Measurements from ENCODE around the gene CDK18. TPM values are rescaled to one million over a fixed set of nuclear protein-coding genes. Genes with fewer than 3 reads are reported as not detected.
"Not testable (repeated sequence)": the region's sequence is repeated elsewhere in the genome, so short reads cannot be mapped to it uniquely, and the experiment has no call there.

Gene CDK18
- total RNA-seq, 1 experiment from 2014 or later = 0.05 TPM

DNA sequence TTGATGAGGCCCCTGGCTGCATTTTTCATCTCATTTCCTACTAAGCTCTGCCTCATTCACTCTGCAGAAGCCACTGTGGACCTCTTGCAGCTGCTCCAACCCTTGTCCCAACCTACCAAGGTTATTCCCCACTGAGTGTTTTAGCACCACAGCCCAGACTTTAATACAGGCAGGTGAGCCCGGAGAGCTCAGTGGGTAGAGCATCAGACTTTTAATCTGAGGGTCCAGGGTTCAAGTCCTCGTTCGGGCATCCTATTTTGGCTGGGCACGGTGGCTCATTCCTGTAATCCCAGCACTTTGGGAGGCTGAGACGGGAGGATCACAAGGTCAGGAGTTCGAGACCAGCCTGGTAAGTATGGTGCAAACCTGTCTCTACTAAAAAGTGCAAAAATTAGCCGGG, 30.5 kb upstream of the CDK18 start:
- peaks cover 8% of the 10 kb centered on the region for H3K27me3 ChIP-seq (replicated peaks)
- no peak overlapping the region for H3K27ac ChIP-seq
- H3K4me1 ChIP-seq (replicated peaks) = peaks cover 6% of the 10 kb centered on the region
- H3K36me3 ChIP-seq = no peaks in the 10 kb centered on the region
- H3K4me3 ChIP-seq = no peak overlapping the region
- H3K9me3 ChIP-seq (replicated peaks) = peaks cover 8% of the 10 kb centered on the region; the same call in 1 of the 2 replicates
- DNase-seq (ENCODE audit: low read depth in 1 of 2, low spot score in 2 of 2) = no peak

DNA sequence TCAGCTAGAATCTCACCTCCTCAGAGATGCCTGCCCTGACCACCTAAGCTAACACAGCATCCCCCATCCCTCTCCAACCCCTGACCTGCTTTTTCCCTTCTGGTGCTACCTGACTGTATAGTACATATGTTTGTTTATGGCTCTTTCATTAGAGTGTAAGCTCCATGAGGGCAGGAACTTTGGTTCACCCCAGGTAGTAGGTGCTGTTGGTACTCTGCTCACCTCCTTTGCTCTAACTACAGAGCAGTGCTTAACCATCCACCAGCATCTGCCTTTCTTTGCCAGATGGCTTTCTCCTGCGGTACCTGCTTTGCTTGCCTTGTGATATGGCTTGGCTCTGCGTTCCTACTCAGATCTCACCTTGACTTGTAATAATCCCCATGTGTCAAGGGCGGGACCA, 29.9 kb upstream of the CDK18 start:
- Histone ChIP-seq H3K4me1 (replicated peaks) (peaks cover 6% of the 10 kb centered on the region), H3K27ac (no peak overlapping the region), H3K4me3 (no peak overlapping the region), H3K9me3 (replicated peaks) (peaks cover 8% of the 10 kb centered on the region; the same call in 1 of the 2 replicates), H3K36me3 (no peaks in the 10 kb centered on the region), H3K27me3 (replicated peaks) (peaks cover 5% of the 10 kb centered on the region)
- DNase-seq (ENCODE audit: low read depth in 1 of 2, low spot score in 2 of 2) = no peak

DNA sequence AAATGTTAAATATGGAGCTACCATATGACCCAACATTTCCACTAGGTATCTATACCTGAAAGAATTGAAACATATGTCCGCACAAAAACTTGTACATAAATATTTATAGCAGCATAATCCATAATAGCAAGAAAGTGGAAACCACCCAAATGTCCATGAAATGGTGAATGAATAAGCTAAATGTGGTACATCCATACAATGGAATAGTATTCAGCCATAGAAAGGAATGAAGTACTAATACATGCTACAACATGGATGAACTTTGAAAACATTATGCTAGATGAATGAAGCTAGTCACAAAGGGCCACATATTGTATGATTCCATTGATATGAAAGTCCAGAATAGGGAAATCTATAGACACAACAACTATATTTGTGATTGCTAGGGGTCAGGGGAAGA, 28.6 kb upstream of the CDK18 start:
- Histone ChIP-seq H3K27me3 (replicated peaks) (peaks cover 3% of the 10 kb centered on the region; the same call in 1 of the 2 replicates), H3K4me3 (no peak overlapping the region), H3K9me3 (replicated peaks) (peaks cover 8% of the 10 kb centered on the region; the same call in 1 of the 2 replicates), H3K27ac (no peak overlapping the region), H3K36me3 (no peaks in the 10 kb centered on the region), H3K4me1 (replicated peaks) (peaks cover 6% of the 10 kb centered on the region)
- DNase-seq (ENCODE audit: low read depth in 1 of 2, low spot score in 2 of 2) = no peak

DNA sequence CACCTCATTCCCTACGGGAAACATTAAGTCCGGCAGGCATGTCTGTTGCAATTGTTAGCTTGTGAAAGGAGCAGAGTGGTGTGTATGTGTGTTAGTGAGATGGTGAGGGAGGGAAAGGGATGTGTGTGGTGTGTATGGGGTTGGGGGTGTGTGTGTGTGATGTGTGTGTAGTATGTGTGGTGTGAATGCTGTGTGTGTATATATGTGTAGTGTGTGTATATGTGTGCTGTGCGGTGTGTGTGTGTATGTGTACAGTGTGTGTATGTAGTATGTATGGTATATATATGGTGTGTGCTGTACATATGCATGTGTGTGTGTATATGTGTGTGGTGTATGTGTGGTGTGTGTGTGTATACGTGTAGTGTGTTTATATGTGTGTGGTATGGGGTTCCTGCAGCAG, 27.8 kb upstream of the CDK18 start:
- Histone ChIP-seq H3K27ac (no peak overlapping the region), H3K27me3 (replicated peaks) (peaks cover 6% of the 10 kb centered on the region), H3K36me3 (no peaks in the 10 kb centered on the region), H3K9me3 (replicated peaks) (peaks cover 8% of the 10 kb centered on the region; the same call in 1 of the 2 replicates), H3K4me3 (no peak overlapping the region), H3K4me1 (replicated peaks) (peaks cover 6% of the 10 kb centered on the region)
- DNase-seq (ENCODE audit: low read depth in 1 of 2, low spot score in 2 of 2) = no peak

DNA sequence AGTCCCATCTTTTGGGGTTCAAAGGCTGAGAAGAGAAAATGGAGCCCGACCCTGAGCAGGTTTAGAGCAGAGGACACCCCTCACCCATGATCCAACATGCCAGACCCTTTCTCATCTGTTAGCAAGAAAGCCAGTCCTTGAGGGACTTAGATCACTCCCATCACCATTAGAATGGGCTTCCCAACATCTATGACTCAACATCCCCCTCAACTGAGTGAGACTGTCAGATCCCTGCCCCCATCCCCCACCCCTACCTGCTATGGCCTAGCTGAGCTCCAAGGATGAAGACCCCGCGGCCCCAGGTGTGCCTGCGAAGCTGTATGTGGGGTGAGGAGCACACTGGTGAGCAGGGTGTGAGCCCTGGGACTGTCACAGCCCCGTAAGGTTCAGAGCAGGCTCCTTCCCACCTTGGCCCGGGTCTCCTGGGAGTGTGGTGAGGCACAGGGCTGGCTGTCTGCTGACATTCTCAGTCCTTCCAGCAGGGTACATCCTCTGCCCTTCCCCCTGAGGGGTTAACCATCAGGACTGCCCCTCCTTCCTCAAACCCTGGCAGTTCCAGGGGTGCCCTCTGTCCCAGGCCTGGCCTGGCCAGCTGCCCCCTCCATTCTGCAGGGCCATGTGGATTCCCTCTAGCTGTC, 27.2 kb upstream of the CDK18 start:
- no peak for DNase-seq (ENCODE audit: low read depth in 1 of 2, low spot score in 2 of 2)
- H3K4me3 ChIP-seq = no peak overlapping the region
- H3K27ac ChIP-seq = no peak overlapping the region
- peaks cover 8% of the 10 kb centered on the region; the same call in 1 of the 2 replicates for H3K9me3 ChIP-seq (replicated peaks)
- H3K4me1 ChIP-seq (replicated peaks) = peaks cover 6% of the 10 kb centered on the region
- H3K36me3 ChIP-seq = no peaks in the 10 kb centered on the region
- H3K27me3 ChIP-seq (replicated peaks) = peaks cover 12% of the 10 kb centered on the region

DNA sequence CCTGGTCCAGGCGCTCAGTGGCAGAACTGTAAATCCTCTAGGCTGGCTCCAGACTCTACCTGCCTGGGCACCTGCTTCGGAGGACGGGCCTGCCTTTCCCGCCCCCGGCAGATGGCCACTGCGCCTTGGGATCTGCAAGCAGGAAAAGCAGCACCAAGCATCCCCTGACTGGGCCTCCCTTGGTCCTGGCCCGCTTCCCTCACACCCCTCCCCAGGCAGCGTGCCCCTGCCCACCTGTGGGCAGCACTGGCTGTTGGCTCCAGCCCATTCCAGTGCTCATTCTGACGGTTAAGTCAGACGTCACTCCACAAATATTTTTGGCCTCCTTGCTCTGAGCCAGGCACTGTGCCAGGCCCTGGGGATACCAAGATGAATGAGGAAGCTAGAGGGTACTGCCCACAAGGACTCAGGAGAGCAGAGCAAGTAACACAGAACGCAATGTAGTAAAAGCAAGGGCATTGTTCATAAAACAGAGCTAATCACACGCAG, 26.7 kb upstream of the CDK18 start:
- peaks cover 18% of the 10 kb centered on the region for H3K27me3 ChIP-seq (replicated peaks)
- no peaks in the 10 kb centered on the region for H3K36me3 ChIP-seq

DNA sequence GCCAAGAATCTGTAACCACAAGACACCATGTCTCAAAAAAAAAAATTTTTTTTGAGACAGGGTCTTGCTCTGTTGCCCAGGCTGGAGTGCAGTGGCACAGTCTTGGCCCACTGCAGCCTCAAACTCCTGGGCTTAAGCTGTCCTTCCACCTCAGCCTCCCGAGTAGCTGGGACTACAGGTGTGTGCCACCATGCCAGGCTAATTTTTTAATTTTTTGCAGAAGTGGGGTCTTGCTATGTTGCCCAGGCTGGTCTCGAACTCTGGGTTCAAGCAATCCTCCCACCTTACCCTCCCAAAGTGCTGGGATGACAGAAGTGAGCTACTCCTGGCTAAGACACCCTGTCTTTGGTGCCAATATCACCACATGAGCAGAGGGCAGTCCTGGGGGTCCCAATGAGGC, 25.5 kb upstream of the CDK18 start:
- H3K9me3 ChIP-seq (replicated peaks); H3K36me3 ChIP-seq; H3K4me3 ChIP-seq; H3K27ac ChIP-seq; H3K4me1 ChIP-seq (replicated peaks); DNase-seq (ENCODE audit: low read depth in 1 of 2, low spot score in 2 of 2): not testable (repeated sequence)
- peaks cover 28% of the 10 kb centered on the region for H3K27me3 ChIP-seq (replicated peaks)

More for the DNA sequence above, 26.7 kb upstream of the CDK18 start:
- peaks cover 6% of the 10 kb centered on the region for H3K4me1 ChIP-seq (replicated peaks)
- no peak overlapping the region for H3K4me3 ChIP-seq
- peak; percentile 44 to 62 for DNase-seq (ENCODE audit: low read depth in 1 of 2, low spot score in 2 of 2)
- H3K27ac ChIP-seq = no peak overlapping the region
- peaks cover 8% of the 10 kb centered on the region; the same call in 1 of the 2 replicates for H3K9me3 ChIP-seq (replicated peaks)

DNA sequence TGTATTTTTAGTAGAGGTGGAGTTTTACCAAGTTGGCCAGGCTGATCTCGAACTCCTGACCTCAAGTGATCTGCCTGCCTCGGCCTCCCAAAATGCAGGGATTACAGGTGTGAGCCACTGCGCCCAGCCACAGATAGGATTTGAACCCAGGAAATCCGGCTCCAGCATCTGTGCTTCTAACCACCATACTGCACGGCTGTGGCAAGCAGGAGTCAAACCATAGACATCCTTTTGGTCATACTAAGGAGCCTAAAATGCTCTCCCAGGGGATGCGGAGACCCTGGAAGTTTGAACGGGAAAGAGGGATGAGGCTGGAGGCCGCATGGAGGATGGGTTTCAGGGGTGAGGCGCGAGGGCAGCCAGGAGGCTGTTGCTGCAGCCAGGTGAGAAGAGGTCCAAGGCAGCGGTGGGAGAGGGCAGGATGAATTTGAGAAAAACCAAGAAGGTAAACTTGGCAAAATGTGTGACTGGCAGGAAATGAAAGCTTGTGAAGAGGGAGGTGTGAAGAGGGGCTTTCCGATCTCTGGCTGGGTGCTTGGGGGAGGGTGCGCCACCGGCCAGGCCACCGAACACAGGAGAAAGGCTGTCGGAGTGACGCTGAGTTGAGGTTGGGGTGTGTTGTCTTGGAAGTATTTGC, 24.0 kb upstream of the CDK18 start:
- Histone ChIP-seq H3K4me1 (replicated peaks) (peaks cover 6% of the 10 kb centered on the region), H3K27ac (no peak overlapping the region), H3K36me3 (no peaks in the 10 kb centered on the region), H3K4me3 (no peak overlapping the region), H3K27me3 (replicated peaks) (peaks cover 28% of the 10 kb centered on the region), H3K9me3 (replicated peaks) (0 out of 2 replicates have a peak, but pooled peaks cover under 1% of the 10 kb centered on the region)
- DNase-seq (ENCODE audit: low read depth in 1 of 2, low spot score in 2 of 2) = no peak

DNA sequence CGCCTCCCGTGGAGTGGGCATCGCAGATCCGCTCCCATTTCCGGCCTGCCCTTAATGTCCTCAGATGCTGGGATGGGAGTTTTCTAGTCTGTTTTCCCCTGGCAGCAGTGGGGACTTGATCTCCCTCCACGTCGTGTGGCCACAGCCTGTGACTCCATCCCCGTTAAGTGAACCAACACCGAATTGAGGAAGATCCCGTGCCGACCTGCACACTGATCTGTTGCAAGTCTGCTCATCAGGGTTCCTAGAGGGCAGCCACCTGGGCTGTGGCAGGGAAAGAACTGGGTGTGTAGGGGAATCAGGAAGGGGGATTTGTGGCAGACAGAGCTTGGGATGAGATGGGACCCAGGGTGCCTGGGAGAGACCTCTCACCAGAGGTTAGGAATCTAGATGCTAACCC, 23.3 kb upstream of the CDK18 start:
- Histone ChIP-seq H3K27ac (no peak overlapping the region), H3K4me3 (no peak overlapping the region), H3K9me3 (replicated peaks) (no peaks in the 10 kb centered on the region), H3K4me1 (replicated peaks) (peaks cover 6% of the 10 kb centered on the region), H3K27me3 (replicated peaks) (peaks cover 28% of the 10 kb centered on the region), H3K36me3 (no peaks in the 10 kb centered on the region)
- DNase-seq (ENCODE audit: low read depth in 1 of 2, low spot score in 2 of 2) = no peak

DNA sequence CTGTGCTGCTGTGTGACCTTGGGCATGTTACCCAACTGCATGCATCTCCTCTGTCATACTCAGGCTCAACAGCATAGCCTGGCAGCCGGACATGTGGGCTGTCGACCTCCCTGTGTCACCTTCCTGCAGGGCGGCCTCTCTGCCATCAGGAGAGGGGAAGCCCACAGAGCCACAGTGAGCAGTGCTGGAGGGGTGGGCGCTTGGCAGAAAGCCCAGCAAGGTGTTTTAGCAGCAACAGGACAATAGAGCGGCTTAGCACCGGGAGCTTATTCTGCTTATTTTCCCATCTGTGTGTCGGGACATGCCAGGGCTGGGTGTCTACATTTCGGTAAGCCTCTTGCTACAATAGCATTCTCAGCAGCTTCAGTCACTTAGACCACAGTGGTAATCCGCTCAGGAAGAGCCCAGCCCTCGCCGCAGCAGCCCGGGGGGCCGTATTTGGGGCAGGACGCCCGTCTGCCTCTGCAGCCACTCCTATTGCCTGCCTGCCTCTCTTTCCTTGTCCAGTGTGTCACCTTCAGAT, 22.8 kb upstream of the CDK18 start:
- H3K4me3 ChIP-seq = no peak overlapping the region
- peaks cover 6% of the 10 kb centered on the region for H3K4me1 ChIP-seq (replicated peaks)
- peaks cover 28% of the 10 kb centered on the region for H3K27me3 ChIP-seq (replicated peaks)
- no peaks in the 10 kb centered on the region for H3K9me3 ChIP-seq (replicated peaks)
- no peak for DNase-seq (ENCODE audit: low read depth in 1 of 2, low spot score in 2 of 2)
- H3K27ac ChIP-seq = no peak overlapping the region
- H3K36me3 ChIP-seq = no peaks in the 10 kb centered on the region

DNA sequence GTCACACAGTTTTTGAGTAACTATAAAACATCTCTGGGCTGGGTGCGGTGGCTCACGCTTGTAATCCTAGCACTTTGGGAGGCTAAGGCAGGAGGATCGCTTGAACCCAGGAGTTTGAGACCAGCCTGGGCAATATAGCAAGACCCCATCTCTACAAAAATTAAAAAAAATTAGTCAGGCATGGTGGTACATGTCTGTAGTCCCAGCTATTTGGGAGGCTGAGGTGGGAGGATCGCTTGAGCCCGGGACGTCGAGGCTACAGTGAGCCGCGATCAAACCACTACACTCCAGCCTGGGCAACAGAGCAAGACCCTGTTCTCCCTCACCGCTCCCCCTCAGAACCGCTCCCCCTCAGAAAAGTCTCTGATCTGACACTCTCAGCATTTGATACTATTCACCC, 21.9 kb upstream of the CDK18 start:
- not testable (repeated sequence) for DNase-seq (ENCODE audit: low read depth in 1 of 2, low spot score in 2 of 2); H3K9me3 ChIP-seq (replicated peaks); H3K36me3 ChIP-seq; H3K27ac ChIP-seq; H3K4me3 ChIP-seq; H3K4me1 ChIP-seq (replicated peaks)
- peaks cover 28% of the 10 kb centered on the region for H3K27me3 ChIP-seq (replicated peaks)

DNA sequence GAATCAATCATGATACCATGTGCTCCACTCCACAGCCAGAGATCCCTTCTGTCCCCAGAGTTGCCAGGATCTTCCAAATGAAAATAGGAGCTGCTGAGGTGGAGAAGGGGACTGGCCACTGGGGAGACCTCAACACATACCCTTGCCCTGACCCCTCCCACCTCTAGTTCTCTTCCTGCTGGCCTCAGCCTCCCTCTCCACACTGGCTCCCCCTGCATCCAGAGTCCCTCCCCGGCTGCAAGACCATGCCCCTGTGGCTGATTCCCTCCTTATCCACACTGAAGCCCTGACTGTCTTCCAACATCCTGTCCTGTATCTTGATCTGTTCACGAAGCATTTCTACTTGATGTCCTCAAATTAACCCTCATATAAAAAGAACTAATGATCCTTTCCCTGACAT, 21.1 kb upstream of the CDK18 start:
- Histone ChIP-seq H3K27me3 (replicated peaks) (peaks cover 34% of the 10 kb centered on the region), H3K4me3 (no peak overlapping the region), H3K27ac (no peak overlapping the region), H3K9me3 (replicated peaks) (no peaks in the 10 kb centered on the region), H3K36me3 (no peaks in the 10 kb centered on the region), H3K4me1 (replicated peaks) (no peaks in the 10 kb centered on the region; the same call in 1 of the 2 replicates)
- DNase-seq (ENCODE audit: low read depth in 1 of 2, low spot score in 2 of 2) = no peak

DNA sequence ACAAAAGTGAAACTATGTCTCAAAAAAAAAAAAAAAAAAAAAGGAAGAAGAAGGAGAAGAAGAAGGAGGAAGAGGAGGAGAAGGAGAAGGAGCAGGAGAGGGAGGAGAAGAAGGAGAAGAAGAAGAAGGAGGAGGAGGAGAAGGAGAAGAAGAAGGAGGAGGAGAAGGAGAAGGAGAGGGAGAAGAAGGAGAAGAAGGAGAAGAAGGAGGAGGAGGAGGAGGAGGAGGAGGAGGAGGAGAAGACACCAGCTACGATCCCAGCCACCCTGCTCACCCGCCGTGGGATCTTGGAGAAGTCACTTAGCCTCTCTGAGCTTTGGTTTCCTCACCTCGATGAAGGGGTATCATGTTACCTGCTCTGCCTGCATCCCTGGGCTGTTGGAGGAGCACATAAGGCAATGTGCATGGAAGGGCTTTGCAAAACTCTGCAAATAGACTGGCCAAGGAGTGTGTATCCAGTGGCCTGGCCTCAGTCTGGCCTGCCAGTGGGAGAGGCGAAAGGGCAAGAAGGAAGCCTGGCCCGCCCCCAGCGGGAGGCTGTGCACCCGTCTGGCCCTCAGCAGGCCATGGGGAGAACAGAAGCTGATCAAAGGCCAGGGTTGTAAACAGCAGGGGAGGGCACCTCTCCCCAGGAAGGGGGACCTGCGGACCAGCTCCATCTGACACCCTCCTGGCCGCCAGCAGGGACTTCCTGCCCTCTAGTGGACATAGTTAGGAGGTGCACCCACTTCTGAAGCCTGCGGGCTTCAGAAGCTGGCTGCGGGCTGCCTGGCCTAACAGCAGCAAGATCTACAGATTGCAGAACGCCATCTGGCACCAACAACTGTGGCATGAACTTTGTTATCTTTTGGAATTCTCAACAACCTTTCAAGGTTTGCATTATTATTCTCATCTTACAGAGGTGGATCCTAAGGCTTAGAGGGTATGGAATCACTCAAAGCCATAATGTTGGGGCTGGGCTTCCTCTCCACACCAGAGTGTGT, 19.2 kb upstream of the CDK18 start:
- peak; percentile 59 to 62 for DNase-seq (ENCODE audit: low read depth in 1 of 2, low spot score in 2 of 2)
- no peak overlapping the region for H3K4me3 ChIP-seq
- H3K27me3 ChIP-seq (replicated peaks) = peaks cover 37% of the 10 kb centered on the region
- H3K27ac ChIP-seq = no peak overlapping the region
- H3K9me3 ChIP-seq (replicated peaks) = no peaks in the 10 kb centered on the region
- H3K36me3 ChIP-seq = no peaks in the 10 kb centered on the region
- H3K4me1 ChIP-seq (replicated peaks) = no peaks in the 10 kb centered on the region
